H1 (cell line): ENCODE measurements around the gene BCL11A. TPM values are rescaled to one million over a fixed set of nuclear protein-coding genes. Genes with fewer than 3 reads are reported as not detected.
A peak's percentile ranks its signal among the peaks of the same experiment; 100 is the strongest.

ENCODE experiments used
- ASH2L ChIP-seq: fragments of 200-600, 300-600 bp; sonication (generic); IDR thresholded peaks from one replicate; pipeline ENCODE4 v1.7.1; 2017; ENCODE audit warnings: low read length
- CHD1 ChIP-seq: IDR thresholded peaks from 2 replicates; pipeline ENCODE4 v1.6.1; 2012; ENCODE audit warnings: low read depth, low read length, improper control_type of control experiment
- CHD7 ChIP-seq: fragments of 300-600 bp; sonication (generic); IDR thresholded peaks from 2 replicates; pipeline ENCODE4 v1.7.1; 2012; ENCODE audit warnings: low read length, moderate library complexity, mild to moderate bottlenecking, inconsistent platforms; ENCODE audit not compliant: insufficient replicate concordance
- KDM1A ChIP-seq: fragments of 200-600, 300-600 bp; sonication (generic); IDR thresholded peaks from 2 replicates; pipeline ENCODE4 v1.7.1; 2016; ENCODE audit warnings: mild to moderate bottlenecking, low read length, borderline replicate concordance
- SIN3A ChIP-seq, 2 experiments: IDR thresholded peaks in 1 of 2; conservative IDR thresholded peaks in 1 of 2; 2 replicates each; pipeline ENCODE4 v1.6.1; 2011 to 2012; ENCODE audit warnings: low read length in 2 of 2, improper control_type of control experiment in 1 of 2, low read depth in 1 of 2, mild to moderate bottlenecking in 1 of 2
- SP2 ChIP-seq: IDR thresholded peaks from 2 replicates; pipeline ENCODE4 v1.6.1; 2012; ENCODE audit warnings: mild to moderate bottlenecking, low read length, inconsistent platforms
- SP4 ChIP-seq: IDR thresholded peaks from 2 replicates; pipeline ENCODE4 v1.6.1; 2012; ENCODE audit warnings: low read length, inconsistent platforms
- TBP ChIP-seq: IDR thresholded peaks from 2 replicates; pipeline ENCODE4 v1.6.1; 2011; ENCODE audit warnings: low read depth, low read length, improper control_type of control experiment
- TCF12 ChIP-seq: IDR thresholded peaks from 2 replicates; pipeline ENCODE4 v1.6.1; 2011; ENCODE audit warnings: low read depth, mild to moderate bottlenecking, low read length
- polyA plus RNA-seq, 7 experiments: library from polyadenylated mRNA; depleted of rRNA in 3 of 7; stranded (reverse) in 5 of 7; unstranded in 2 of 7; fragments of >200 nt in 5 of 7; fragments of 200-250 nt in 2 of 7; gene quantifications; 1 replicate in 5 of 7; 2 replicates in 1 of 7; 4 replicates in 1 of 7; pipeline versions ENCODE4 v1.2.1 to v1.2.3, GENCODE V29; 2011 to 2013; ENCODE audit warnings: missing spikeins in 2 of 7, mixed read lengths in 2 of 7
- total RNA-seq: library from RNA; stranded (reverse); fragmentation: NEBNext Ultra II Directional; extraction: Animal tissue kit (Norgen Biotek cat#: 25700); gene quantifications from 2 replicates; pipeline ENCODE4 v1.2.1, GENCODE V29; 2021
- TF ChIP-seq, protein P1 (sequence below), 3 experiments: IDR thresholded peaks; 1 replicate in 2 of 3; 2 replicates in 1 of 3; pipeline versions ENCODE4 v1.5.1 to v1.6.1; 2011; ENCODE audit warnings: low read length in 3 of 3, mild to moderate bottlenecking in 3 of 3, inconsistent platforms in 2 of 3, low read depth in 1 of 3, moderate library complexity in 1 of 3; ENCODE audit not compliant: insufficient read depth in 1 of 3; ENCODE audit errors: control extremely low read depth in 1 of 3

The BCL11A gene
- total and polyA plus RNA-seq, 2 of the 8 experiments (the other 6 are each of a cell fraction or from before 2014, with no cell fraction given) = 11.9 to 59.3 TPM

DNA sequence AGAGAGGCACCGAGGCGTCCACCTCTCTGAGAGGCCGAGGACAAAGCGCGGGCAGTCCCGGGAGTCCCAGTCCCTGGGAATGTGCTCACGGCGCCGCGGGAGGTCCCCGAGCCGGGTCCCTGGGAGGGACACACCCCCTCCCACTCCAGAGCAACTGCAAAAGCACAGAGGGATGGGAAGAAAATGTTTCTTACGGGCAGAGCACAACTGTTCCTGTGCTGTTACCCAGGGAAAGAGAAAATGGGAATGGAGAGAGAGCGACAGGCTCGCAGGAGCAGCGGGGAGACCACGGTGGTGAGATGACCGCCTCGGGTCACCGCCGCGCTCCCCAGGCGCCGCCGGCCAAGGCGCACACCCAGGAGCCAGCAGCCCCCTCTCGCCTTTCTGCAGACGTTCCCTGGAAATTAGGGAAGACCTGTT is 1.2 kb upstream of the BCL11A start (continued):
- TF ChIP-seq CHD7 (no peak), SP4 (no peak), ASH2L (peak; percentile 7), SP2 (no peak), KDM1A (no peak), SIN3A (conservative IDR thresholded peaks at IDR 0.05 in 1 of 2, IDR thresholded peaks at IDR 0.05 in 1 of 2; ENCODE audit: low read depth in 1 of 2, low read length in 2 of 2) (no peak; a peak in 1 of 4 replicates), TBP (no peak), CHD1 (no peak), TCF12 (no peak)
- TF ChIP-seq, protein P1, sequence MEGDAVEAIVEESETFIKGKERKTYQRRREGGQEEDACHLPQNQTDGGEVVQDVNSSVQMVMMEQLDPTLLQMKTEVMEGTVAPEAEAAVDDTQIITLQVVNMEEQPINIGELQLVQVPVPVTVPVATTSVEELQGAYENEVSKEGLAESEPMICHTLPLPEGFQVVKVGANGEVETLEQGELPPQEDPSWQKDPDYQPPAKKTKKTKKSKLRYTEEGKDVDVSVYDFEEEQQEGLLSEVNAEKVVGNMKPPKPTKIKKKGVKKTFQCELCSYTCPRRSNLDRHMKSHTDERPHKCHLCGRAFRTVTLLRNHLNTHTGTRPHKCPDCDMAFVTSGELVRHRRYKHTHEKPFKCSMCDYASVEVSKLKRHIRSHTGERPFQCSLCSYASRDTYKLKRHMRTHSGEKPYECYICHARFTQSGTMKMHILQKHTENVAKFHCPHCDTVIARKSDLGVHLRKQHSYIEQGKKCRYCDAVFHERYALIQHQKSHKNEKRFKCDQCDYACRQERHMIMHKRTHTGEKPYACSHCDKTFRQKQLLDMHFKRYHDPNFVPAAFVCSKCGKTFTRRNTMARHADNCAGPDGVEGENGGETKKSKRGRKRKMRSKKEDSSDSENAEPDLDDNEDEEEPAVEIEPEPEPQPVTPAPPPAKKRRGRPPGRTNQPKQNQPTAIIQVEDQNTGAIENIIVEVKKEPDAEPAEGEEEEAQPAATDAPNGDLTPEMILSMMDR (IDR thresholded peaks at IDR 0.05; ENCODE audit: control extremely low read depth in 1 of 3, insufficient read depth in 1 of 3, low read depth in 1 of 3, low read length in 3 of 3) = no peak
